ENCODE data around the gene MPI.
"Not testable (repeated sequence)": the region's sequence is repeated elsewhere in the genome, so short reads cannot be mapped to it uniquely, and the experiment has no call there.

Gene MPI

DNA sequence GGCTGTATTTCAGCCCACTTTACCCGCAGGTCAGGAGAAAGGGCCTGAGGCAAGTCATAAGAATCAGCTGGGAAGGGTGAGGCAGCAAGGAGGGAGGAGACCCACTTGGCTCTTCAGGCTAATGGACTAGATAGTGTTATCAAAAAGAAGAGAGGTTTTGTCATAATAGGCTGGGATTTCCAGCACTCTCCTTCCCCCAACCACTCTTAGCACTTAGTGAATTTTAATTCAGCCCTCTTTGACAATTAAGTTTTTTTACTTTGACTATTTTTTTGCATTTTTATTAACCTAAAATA is 771 bp downstream of the MPI start:
- peaks cover 21% of the 10 kb centered on the region for H3K36me3 Mint-ChIP-seq (ENCODE audit: low read depth)
- peak overlapping the region; percentile 88 for H3K4me3 Mint-ChIP-seq
- TF ChIP-seq, protein P1, sequence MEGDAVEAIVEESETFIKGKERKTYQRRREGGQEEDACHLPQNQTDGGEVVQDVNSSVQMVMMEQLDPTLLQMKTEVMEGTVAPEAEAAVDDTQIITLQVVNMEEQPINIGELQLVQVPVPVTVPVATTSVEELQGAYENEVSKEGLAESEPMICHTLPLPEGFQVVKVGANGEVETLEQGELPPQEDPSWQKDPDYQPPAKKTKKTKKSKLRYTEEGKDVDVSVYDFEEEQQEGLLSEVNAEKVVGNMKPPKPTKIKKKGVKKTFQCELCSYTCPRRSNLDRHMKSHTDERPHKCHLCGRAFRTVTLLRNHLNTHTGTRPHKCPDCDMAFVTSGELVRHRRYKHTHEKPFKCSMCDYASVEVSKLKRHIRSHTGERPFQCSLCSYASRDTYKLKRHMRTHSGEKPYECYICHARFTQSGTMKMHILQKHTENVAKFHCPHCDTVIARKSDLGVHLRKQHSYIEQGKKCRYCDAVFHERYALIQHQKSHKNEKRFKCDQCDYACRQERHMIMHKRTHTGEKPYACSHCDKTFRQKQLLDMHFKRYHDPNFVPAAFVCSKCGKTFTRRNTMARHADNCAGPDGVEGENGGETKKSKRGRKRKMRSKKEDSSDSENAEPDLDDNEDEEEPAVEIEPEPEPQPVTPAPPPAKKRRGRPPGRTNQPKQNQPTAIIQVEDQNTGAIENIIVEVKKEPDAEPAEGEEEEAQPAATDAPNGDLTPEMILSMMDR (IDR thresholded peaks at IDR 0.05) = no peak
- H3K4me1 Mint-ChIP-seq = peaks cover 33% of the 10 kb centered on the region
- no peak for DNase-seq
- peaks cover 10% of the 10 kb centered on the region for H3K27me3 Mint-ChIP-seq (ENCODE audit: low read depth, poor library complexity)
- no peak overlapping the region for H3K27ac Mint-ChIP-seq
- H3K9me3 Mint-ChIP-seq = no peaks in the 10 kb centered on the region

DNA sequence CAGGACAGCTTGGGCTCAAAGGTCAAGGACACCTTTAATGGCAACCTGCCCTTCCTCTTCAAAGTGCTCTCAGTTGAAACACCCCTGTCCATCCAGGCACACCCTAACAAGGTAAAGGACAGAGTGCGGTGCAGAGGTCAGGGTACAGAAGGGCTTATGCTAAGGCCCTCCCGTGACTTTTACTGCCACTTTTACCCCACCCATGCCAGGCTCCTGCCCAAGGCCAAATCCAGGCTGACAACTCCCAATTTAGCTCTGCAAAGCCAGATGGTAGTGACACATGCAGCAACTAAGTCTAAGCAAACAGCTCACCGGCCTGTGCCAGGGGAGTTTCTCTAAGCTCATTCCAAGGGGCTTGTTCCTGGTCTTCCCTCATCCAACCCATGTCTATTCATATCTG is 1.6 kb downstream of the MPI start:
- no peak for DNase-seq
- Mint-ChIP-seq H3K27ac (no peak overlapping the region), H3K9me3 (no peaks in the 10 kb centered on the region), H3K4me1 (peaks cover 33% of the 10 kb centered on the region), H3K27me3 (ENCODE audit: low read depth, poor library complexity) (peaks cover 5% of the 10 kb centered on the region), H3K4me3 (peak overlapping the region; percentile 63), H3K36me3 (ENCODE audit: low read depth) (peaks cover 22% of the 10 kb centered on the region)
- TF ChIP-seq, protein P1 (IDR thresholded peaks at IDR 0.05) = no peak

DNA sequence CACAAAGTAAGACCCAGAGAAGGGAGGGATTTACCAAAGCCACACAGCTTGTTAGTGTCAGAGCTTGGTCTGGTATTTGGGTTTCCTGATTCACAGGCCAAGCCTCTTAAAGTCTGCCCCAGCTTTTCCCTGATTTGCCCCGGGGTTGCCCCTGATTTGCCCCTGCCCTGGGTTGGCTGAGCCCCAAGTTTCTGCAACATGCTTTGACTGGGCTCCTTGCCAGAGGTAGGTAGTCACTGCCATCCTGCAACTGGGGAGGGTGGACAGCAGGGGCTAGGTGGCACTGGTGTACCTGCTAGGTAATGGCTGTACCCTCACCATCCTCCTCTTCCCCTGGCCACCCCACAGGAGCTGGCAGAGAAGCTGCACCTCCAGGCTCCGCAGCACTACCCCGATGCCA is 2.5 kb downstream of the MPI start:
- no peak for DNase-seq
- peaks cover 30% of the 10 kb centered on the region for H3K4me1 Mint-ChIP-seq
- H3K4me3 Mint-ChIP-seq = no peak overlapping the region
- TF ChIP-seq, protein P1 (IDR thresholded peaks at IDR 0.05) = no peak
- peaks cover 27% of the 10 kb centered on the region for H3K36me3 Mint-ChIP-seq (ENCODE audit: low read depth)
- H3K27me3 Mint-ChIP-seq (ENCODE audit: low read depth, poor library complexity) = no peaks in the 10 kb centered on the region
- no peaks in the 10 kb centered on the region for H3K9me3 Mint-ChIP-seq
- no peak overlapping the region for H3K27ac Mint-ChIP-seq

- no peaks in the 10 kb centered on the region for H3K27me3 Mint-ChIP-seq (ENCODE audit: low read depth, poor library complexity)
- TF ChIP-seq, protein P1 (IDR thresholded peaks at IDR 0.05) = no peak
- peaks cover 28% of the 10 kb centered on the region for H3K4me1 Mint-ChIP-seq
- peaks cover 27% of the 10 kb centered on the region for H3K36me3 Mint-ChIP-seq (ENCODE audit: low read depth)
- no peak overlapping the region for H3K4me3 Mint-ChIP-seq
- no peak overlapping the region for H3K27ac Mint-ChIP-seq
- no peaks in the 10 kb centered on the region for H3K9me3 Mint-ChIP-seq
- no peak for DNase-seq
Measured at GRCh38 chr15:74892931-74893330, 3.1 kb downstream of the MPI start.

GRCh38 chr15:74893627-74894026 is 3.8 kb downstream of the MPI start:
- no peak for DNase-seq
- TF ChIP-seq, protein P1 (IDR thresholded peaks at IDR 0.05) = no peak
- Mint-ChIP-seq H3K4me3 (no peak overlapping the region), H3K4me1 (peaks cover 26% of the 10 kb centered on the region), H3K27ac (no peak overlapping the region), H3K27me3 (ENCODE audit: low read depth, poor library complexity) (no peaks in the 10 kb centered on the region), H3K36me3 (ENCODE audit: low read depth) (peaks cover 27% of the 10 kb centered on the region), H3K9me3 (no peaks in the 10 kb centered on the region)

GRCh38 chr15:74894383-74894782 is 4.5 kb downstream of the MPI start:
- H3K9me3 Mint-ChIP-seq; H3K4me3 Mint-ChIP-seq; H3K27ac Mint-ChIP-seq; H3K27me3 Mint-ChIP-seq (ENCODE audit: low read depth, poor library complexity); DNase-seq: not testable (repeated sequence)
- Mint-ChIP-seq H3K4me1 (peaks cover 18% of the 10 kb centered on the region), H3K36me3 (ENCODE audit: low read depth) (peaks cover 35% of the 10 kb centered on the region)
